ENCODE results near the gene TMX3.

GRCh38 chr18:68739462-68739861, 24.6 kb upstream of the TMX3 start:
- TF ChIP-seq CTCF (IDR thresholded peaks at IDR 0.05) (no peak), POLR2A (IDR thresholded peaks at IDR 0.05) (no peak), EP300 (IDR thresholded peaks at IDR 0.05) (no peak)

All from ovary (tissue), 3 donors.